Keratinocyte (primary cell): Measurements from ENCODE around the gene CNTNAP1. TPM values are rescaled to one million over a fixed set of nuclear protein-coding genes. Genes with fewer than 3 reads are reported as not detected.
A peak's percentile ranks its signal among the peaks of the same experiment; 100 is the strongest.

Experiments used
- DNase-seq: peaks from one replicate; pipeline ENCODE4 v3.0.0-alpha.2; 2011; ENCODE audit warnings: low read depth, missing footprints, low spot score
- FAIRE-seq: peaks from 2 replicates; lab custom pipeline; 2011; peaks lifted over from hg19 to GRCh38; lab: Jason Lieb, UNC
- H2AFZ ChIP-seq: 2 replicates; pipeline ENCODE4 v1.6.0; 2012; ENCODE audit warnings: low read length, control low read depth, inconsistent platforms; ENCODE audit not compliant: control insufficient read depth
- H3K27ac ChIP-seq: 2 replicates; pipeline ENCODE4 v1.5.1; 2011; ENCODE audit warnings: low read length; ENCODE audit not compliant: control insufficient read depth, insufficient read depth
- H3K27me3 ChIP-seq: 3 replicates; pipeline ENCODE4 v1.6.0; 2011; ENCODE audit warnings: low read length; ENCODE audit not compliant: control insufficient read depth, insufficient read depth; ENCODE audit errors: extremely low read depth
- H3K36me3 ChIP-seq, 2 experiments: 2 replicates in 1 of 2; 3 replicates in 1 of 2; pipeline ENCODE4 v1.5.1; 2011; ENCODE audit warnings: low read length in 2 of 2, mild to moderate bottlenecking in 1 of 2; ENCODE audit not compliant: control insufficient read depth in 2 of 2, insufficient read depth in 2 of 2; ENCODE audit errors: extremely low read depth in 1 of 2
- H3K4me1 ChIP-seq: 3 replicates; pipeline ENCODE4 v1.5.1; 2011; ENCODE audit warnings: low read length; ENCODE audit not compliant: control insufficient read depth, insufficient read depth; ENCODE audit errors: extremely low read depth
- H3K4me2 ChIP-seq: 3 replicates; pipeline ENCODE4 v1.6.0; 2011; ENCODE audit warnings: low read depth, low read length; ENCODE audit not compliant: control insufficient read depth, insufficient read depth; ENCODE audit errors: extremely low read depth
- H3K4me3 ChIP-seq, 3 experiments: fragments of 200-600 bp in 1 of 3; sonication (generic) in 1 of 3; 2 replicates in 2 of 3; 3 replicates in 1 of 3; pipeline ENCODE4 v1.5.1; 2011 to 2016; ENCODE audit warnings: low read length in 3 of 3, mild to moderate bottlenecking in 3 of 3, control low read depth in 2 of 3, inconsistent platforms in 1 of 3, low read depth in 1 of 3, mixed read lengths in 1 of 3, mixed run types in 1 of 3, moderate library complexity in 1 of 3; ENCODE audit not compliant: control insufficient read depth in 2 of 3, insufficient read depth in 2 of 3; ENCODE audit errors: extremely low read depth in 1 of 3
- H3K79me2 ChIP-seq: 2 replicates; pipeline ENCODE4 v1.6.0; 2012; ENCODE audit warnings: low read length; ENCODE audit not compliant: control insufficient read depth, insufficient read depth
- H3K9ac ChIP-seq: 3 replicates; pipeline ENCODE4 v1.6.0; 2011; ENCODE audit warnings: low read length; ENCODE audit not compliant: control insufficient read depth, insufficient read depth; ENCODE audit errors: extremely low read depth
- H3K9me1 ChIP-seq: 3 replicates; pipeline ENCODE4 v1.6.0; 2011; ENCODE audit warnings: low read length; ENCODE audit not compliant: control insufficient read depth, insufficient read depth; ENCODE audit errors: extremely low read depth
- H3K9me3 ChIP-seq: 2 replicates; pipeline ENCODE4 v1.5.1; 2012; ENCODE audit warnings: low read depth, low read length; ENCODE audit not compliant: control insufficient read depth
- H4K20me1 ChIP-seq: 3 replicates; pipeline ENCODE4 v1.6.0; 2011; ENCODE audit warnings: low read length; ENCODE audit not compliant: control insufficient read depth, insufficient read depth; ENCODE audit errors: extremely low read depth
- CTCF ChIP-seq, 3 experiments: IDR thresholded peaks in 1 of 3; conservative IDR thresholded peaks in 1 of 3; optimal IDR thresholded peaks in 1 of 3; 2 replicates in 2 of 3; 3 replicates in 1 of 3; pipeline versions ENCODE3 to v1.5.1; 2011; ENCODE audit warnings: low read length in 3 of 3, mild to moderate bottlenecking in 3 of 3, moderate library complexity in 2 of 3, control low read depth in 1 of 3, inconsistent platforms in 1 of 3; ENCODE audit not compliant: insufficient read depth in 2 of 3; ENCODE audit errors: extremely low read depth in 1 of 3
- EZH2 ChIP-seq: IDR thresholded peaks from one replicate; pipeline ENCODE4 v1.6.1; 2012; ENCODE audit warnings: inconsistent platforms, mild to moderate bottlenecking, low read length, moderate library complexity
- dilution Hi-C: fragments of 300-500 bp; cut with MboI; formaldehyde crosslinking; loops from one replicate; pipeline ENCODE4 v1.7.0; 2020; ENCODE audit warnings: low sequenced_read_pairs; ENCODE audit not compliant: extremely low pct_ligation_motif_present
- polyA plus RNA-seq, 5 experiments: library from polyadenylated mRNA; depleted of rRNA in 3 of 5; stranded (reverse) in 3 of 5; stranded (forward) in 1 of 5; unstranded in 1 of 5; fragments of >200 nt; gene quantifications; 1 replicate in 1 of 5; 2 replicates in 3 of 5; 3 replicates in 1 of 5; pipeline versions ENCODE4 v1.2.1 to v1.2.3, GENCODE V29; 2011 to 2012; ENCODE audit warnings: missing spikeins in 2 of 5, low read depth in 1 of 5, low replicate concordance in 1 of 5

CNTNAP1 gene
- polyA plus RNA-seq, 1 donor (not counting 4 experiments of a cell fraction or from before 2014, with no cell fraction given) = 0.71 TPM

GRCh38 chr17:42682722-42683403 lies 532 bp downstream of the CNTNAP1 start:
- Histone ChIP-seq H3K27me3 (no peaks in the 10 kb centered on the region), H2AFZ (peak overlapping the region; percentile 89), H3K9ac (peak overlapping the region; percentile 58), H3K4me3 (peak overlapping the region; percentile 32 to 59 (median 57)), H3K9me1 (no peaks in the 10 kb centered on the region), H3K4me1 (peaks cover 26% of the 10 kb centered on the region), H3K36me3 (no peaks in the 10 kb centered on the region), H3K27ac (no peak overlapping the region), H3K79me2 (no peaks in the 10 kb centered on the region), H3K9me3 (no peaks in the 10 kb centered on the region), H4K20me1 (no peaks in the 10 kb centered on the region), H3K4me2 (peak overlapping the region; percentile 91)
- dilution Hi-C loops = no loop called here
- DNase-seq (no peak), FAIRE-seq (no peak)
- TF ChIP-seq CTCF (optimal IDR thresholded peaks at IDR 0.05 in 1 of 3, IDR thresholded peaks at IDR 0.05 in 1 of 3, conservative IDR thresholded peaks at IDR 0.05 in 1 of 3; ENCODE audit: extremely low read depth in 1 of 3, insufficient read depth in 2 of 3, low read length in 3 of 3) (no peak), EZH2 (no peak)

- H3K4me1 ChIP-seq = peaks cover 23% of the 10 kb centered on the region
- H2AFZ ChIP-seq = no peak overlapping the region
- no peak for FAIRE-seq
These were observed 1.2 kb downstream of the CNTNAP1 start for GRCh38 chr17:42683407-42684034.

More at GRCh38 chr17:42683407-42684034, 1.2 kb downstream of the CNTNAP1 start:
- peak overlapping the region in 1 of 3 experiments; percentile 59 for H3K4me3 ChIP-seq
- H4K20me1 ChIP-seq = no peaks in the 10 kb centered on the region
- H3K4me2 ChIP-seq = peak overlapping the region; percentile 91
- H3K27me3 ChIP-seq = no peaks in the 10 kb centered on the region
- no peak overlapping the region for H3K9ac ChIP-seq
- dilution Hi-C loops = no loop called here
- TF ChIP-seq CTCF (optimal IDR thresholded peaks at IDR 0.05 in 1 of 3, IDR thresholded peaks at IDR 0.05 in 1 of 3, conservative IDR thresholded peaks at IDR 0.05 in 1 of 3; ENCODE audit: extremely low read depth in 1 of 3, insufficient read depth in 2 of 3, low read length in 3 of 3) (no peak), EZH2 (no peak)
- H3K9me3 ChIP-seq = no peaks in the 10 kb centered on the region
- no peaks in the 10 kb centered on the region for H3K36me3 ChIP-seq
- H3K27ac ChIP-seq = no peak overlapping the region
- H3K79me2 ChIP-seq = no peaks in the 10 kb centered on the region
- no peak for DNase-seq
- no peaks in the 10 kb centered on the region for H3K9me1 ChIP-seq
